HCT116 (cell line): ENCODE measurements around the gene MRPL36. TPM values are rescaled to one million over a fixed set of nuclear protein-coding genes. Genes with fewer than 3 reads are reported as not detected.

Experiments
- ATAC-seq: fragments of 200-7000 bp; cut with Tn5 transposase; 2 replicates; pipeline ENCODE4 v1.9.1; 2020; ENCODE audit warnings: mild to moderate bottlenecking, moderate library complexity
- BruUV-seq: library from RNA; stranded (reverse); fragments of 400-500 nt; replicated peaks from 2 replicates; lab custom pipeline; 2021; lab: Mats Ljungman, UMichigan
- CTCF ChIA-PET: fragments of 300-600 bp; sonication (Branson Sonifier 250); formaldehyde crosslinking; loops from one replicate; lab custom pipeline; 2021; ENCODE audit warnings: antibody characterized with exemption; lab: Charles Lee
- POLR2A ChIA-PET: fragments of 300-600, 350-600 bp; sonication (Branson Sonifier 250); formaldehyde crosslinking; loops from one replicate; lab custom pipeline; 2021; ENCODE audit warnings: antibody characterized with exemption; lab: Charles Lee
- RAD21 ChIA-PET, 2 experiments: fragments of 300-600 bp; sonication (Branson Sonifier 250); formaldehyde crosslinking; loops; one replicate each; lab custom pipeline; 2023; ENCODE audit warnings: low total read pairs in 2 of 2; ENCODE audit not compliant: uncharacterized antibody in 2 of 2, unreplicated experiment in 2 of 2, low non-redundant PET in 1 of 2; lab: Charles Lee
- DNase-seq: peaks from one replicate; pipeline ENCODE4 v3.0.0-alpha.2; 2010; ENCODE audit warnings: low read depth, low spot score
- H2AFZ ChIP-seq: fragments of 200-600 bp; shearing (Covaris generic), sonication (generic); 2 replicates; pipeline ENCODE4 v1.6.1; 2017; ENCODE audit warnings: low read depth, mixed run types, mixed read lengths, antibody characterized with exemption, low read length; ENCODE audit not compliant: poor library complexity, severe bottlenecking
- H3K27ac ChIP-seq: 2 replicates; pipeline ENCODE4 v1.5.1; 2012; ENCODE audit warnings: low read depth, low read length
- H3K27me3 ChIP-seq: fragments of 200-600 bp; sonication (generic); 2 replicates; pipeline ENCODE4 v1.6.1; 2016; ENCODE audit warnings: mixed run types, low read length, mixed read lengths; ENCODE audit not compliant: insufficient read depth
- H3K36me3 ChIP-seq, 2 experiments: fragments of 200-500 bp in 1 of 2; fragments of 200-600 bp in 1 of 2; sonication (Bioruptor generic) in 1 of 2; sonication (generic) in 1 of 2; 2 replicates each; pipeline versions ENCODE4 v1.5.1 to v1.6.1; 2014 to 2016; ENCODE audit warnings: low read length in 2 of 2, inconsistent platforms in 1 of 2, mixed read lengths in 1 of 2, mixed run types in 1 of 2; ENCODE audit not compliant: insufficient read depth in 2 of 2, control insufficient read depth in 1 of 2
- H3K4me1 ChIP-seq, 2 experiments: fragments of 200-600 bp in 1 of 2; sonication (generic) in 1 of 2; 2 replicates each; pipeline versions ENCODE4 v1.5.1 to v1.6.1; 2012 to 2017; ENCODE audit warnings: low read length in 2 of 2, inconsistent platforms in 1 of 2, mild to moderate bottlenecking in 1 of 2, mixed read lengths in 1 of 2, mixed run types in 1 of 2, moderate library complexity in 1 of 2; ENCODE audit not compliant: insufficient read depth in 2 of 2, control insufficient read depth in 1 of 2
- H3K4me2 ChIP-seq: fragments of 200-600 bp; sonication (generic); 2 replicates; pipeline ENCODE4 v1.6.1; 2017; ENCODE audit warnings: mixed run types, low read length, mixed read lengths
- H3K4me3 ChIP-seq, 2 experiments: fragments of 200-600 bp in 1 of 2; sonication (generic) in 1 of 2; replicated peaks in 1 of 2; 2 replicates each; pipeline ENCODE4 v1.5.1; 2011 to 2016; ENCODE audit warnings: low read length in 2 of 2, control low read depth in 1 of 2, low read depth in 1 of 2, mild to moderate bottlenecking in 1 of 2, mixed read lengths in 1 of 2, mixed run types in 1 of 2
- H3K79me2 ChIP-seq: fragments of 200-600 bp; sonication (generic); 2 replicates; pipeline ENCODE4 v1.6.1; 2017; ENCODE audit warnings: mild to moderate bottlenecking, mixed run types, low read length, moderate library complexity, mixed read lengths; ENCODE audit not compliant: insufficient read depth
- H3K9ac ChIP-seq: fragments of 200-600 bp; sonication (generic); 2 replicates; pipeline ENCODE4 v1.6.1; 2016; ENCODE audit warnings: low read length, mixed read lengths
- H3K9me2 ChIP-seq: fragments of 200-600 bp; sonication (generic), shearing (Covaris generic); 2 replicates; pipeline ENCODE4 v1.6.1; 2017; ENCODE audit warnings: mixed run types, mild to moderate bottlenecking, moderate library complexity; ENCODE audit not compliant: insufficient read depth
- H3K9me3 ChIP-seq, 2 experiments: fragments of 200-500 bp in 1 of 2; fragments of 200-600 bp in 1 of 2; sonication (Bioruptor generic) in 1 of 2; sonication (generic) in 1 of 2; 2 replicates each; pipeline ENCODE4 v1.6.1; 2014 to 2017; ENCODE audit warnings: low read length in 2 of 2, mixed read lengths in 2 of 2, inconsistent platforms in 1 of 2, low read depth in 1 of 2, mild to moderate bottlenecking in 1 of 2, mixed run types in 1 of 2, moderate library complexity in 1 of 2; ENCODE audit not compliant: control insufficient read depth in 1 of 2, insufficient read depth in 1 of 2
- H4K20me1 ChIP-seq: fragments of 200-600 bp; sonication (generic), shearing (Covaris generic); 2 replicates; pipeline ENCODE4 v1.6.1; 2017; ENCODE audit warnings: mixed run types, mild to moderate bottlenecking, moderate library complexity; ENCODE audit not compliant: insufficient read depth
- CEBPB ChIP-seq: IDR thresholded peaks from 2 replicates; pipeline ENCODE4 v1.6.1; 2012; ENCODE audit warnings: low read depth
- ELF1 ChIP-seq: IDR thresholded peaks from 2 replicates; pipeline ENCODE4 v1.6.1; 2012; ENCODE audit warnings: low read depth, borderline replicate concordance
- FOSL1 ChIP-seq: IDR thresholded peaks from 2 replicates; pipeline ENCODE4 v1.6.1; 2012; ENCODE audit warnings: low read depth
- JUND ChIP-seq: IDR thresholded peaks from 2 replicates; pipeline ENCODE4 v1.6.1; 2012
- POLR2AphosphoS5 ChIP-seq: IDR thresholded peaks from 2 replicates; pipeline ENCODE4 v1.6.1; 2011; ENCODE audit warnings: mild to moderate bottlenecking, low read depth, low read length, moderate library complexity
- SIN3A ChIP-seq: IDR thresholded peaks from 2 replicates; pipeline ENCODE4 v1.6.1; 2012; ENCODE audit warnings: low read depth
- SRF ChIP-seq: IDR thresholded peaks from 2 replicates; pipeline ENCODE4 v1.6.1; 2012; ENCODE audit warnings: low read depth
- TCF7L2 ChIP-seq: IDR thresholded peaks from 2 replicates; pipeline ENCODE4 v1.7.0; 2011; ENCODE audit warnings: borderline replicate concordance, inconsistent platforms; ENCODE audit not compliant: insufficient read depth, insufficient read length; ENCODE audit errors: extremely low read depth
- ZNF274 ChIP-seq: fragments of 200-500 bp; sonication (Bioruptor generic); IDR thresholded peaks from 2 replicates; pipeline ENCODE4 v1.6.1; 2014; ENCODE audit warnings: mild to moderate bottlenecking, low read depth, low read length, inconsistent platforms
- intact Hi-C: fragments of 100-400 bp; cut with micrococcal nuclease; formaldehyde crosslinking; loops from 2 replicates; pipeline ENCODE4 v1.10.0; 2022
- total RNA-seq: library from RNA; stranded (reverse); gene quantifications from one replicate; pipeline ENCODE4 v1.2.1, GENCODE V29; 2021; ENCODE audit not compliant: unreplicated experiment
- TF ChIP-seq, protein P1 (sequence below), 3 experiments: fragments of 200-600 bp in 1 of 3; sonication (generic) in 1 of 3; IDR thresholded peaks in 2 of 3; conservative IDR thresholded peaks in 1 of 3; 2 replicates each; pipeline ENCODE4 v1.5.1; 2012 to 2017; ENCODE audit warnings: low read depth in 2 of 3, low read length in 2 of 3, antibody characterized with exemption in 1 of 3, borderline replicate concordance in 1 of 3, control low read depth in 1 of 3, mild to moderate bottlenecking in 1 of 3, mixed read lengths in 1 of 3, mixed run types in 1 of 3, moderate library complexity in 1 of 3; ENCODE audit not compliant: insufficient read depth in 1 of 3
- TF ChIP-seq, protein P2 (sequence below): IDR thresholded peaks from 2 replicates; pipeline ENCODE4 v1.6.1; 2012

The MRPL36 gene
- total RNA-seq, 1 experiment from 2014 or later, result 71.9 TPM

DNA sequence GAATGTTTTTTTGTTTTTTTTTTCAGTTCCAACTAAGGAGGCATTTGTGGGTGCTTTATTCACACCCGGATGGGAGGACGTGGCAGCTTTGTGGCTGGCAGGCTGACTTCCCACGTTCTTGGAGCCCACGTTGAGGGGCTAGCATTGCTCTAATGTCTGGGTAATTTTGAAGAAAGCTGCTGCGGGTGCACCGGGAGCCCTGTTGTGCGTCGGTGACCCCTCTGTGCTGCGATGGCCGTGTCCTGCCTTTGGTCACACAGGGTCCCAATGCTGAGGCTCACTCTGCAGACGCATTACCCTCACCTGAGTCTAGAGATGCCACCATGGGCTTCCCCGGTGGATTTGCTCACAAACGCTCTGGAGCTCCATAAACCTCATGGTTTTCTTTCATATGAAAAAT lies 35.8 kb upstream of the MRPL36 start:
- Histone ChIP-seq H3K36me3 (no peaks in the 10 kb centered on the region; a peak in 1 of 4 replicates), H3K9me2 (no peaks in the 10 kb centered on the region), H3K9me3 (no peaks in the 10 kb centered on the region), H4K20me1 (no peaks in the 10 kb centered on the region), H3K9ac (no peak overlapping the region), H3K27ac (no peak overlapping the region), H3K79me2 (no peaks in the 10 kb centered on the region), H3K27me3 (no peaks in the 10 kb centered on the region), H3K4me2 (no peak overlapping the region), H3K4me1 (no peaks in the 10 kb centered on the region), H2AFZ (no peak overlapping the region), H3K4me3 (no peak overlapping the region)
- TF ChIP-seq SRF, result no peak
- TF ChIP-seq ELF1, result no peak
- no peak for TF ChIP-seq SIN3A
- TF ChIP-seq, protein P1, sequence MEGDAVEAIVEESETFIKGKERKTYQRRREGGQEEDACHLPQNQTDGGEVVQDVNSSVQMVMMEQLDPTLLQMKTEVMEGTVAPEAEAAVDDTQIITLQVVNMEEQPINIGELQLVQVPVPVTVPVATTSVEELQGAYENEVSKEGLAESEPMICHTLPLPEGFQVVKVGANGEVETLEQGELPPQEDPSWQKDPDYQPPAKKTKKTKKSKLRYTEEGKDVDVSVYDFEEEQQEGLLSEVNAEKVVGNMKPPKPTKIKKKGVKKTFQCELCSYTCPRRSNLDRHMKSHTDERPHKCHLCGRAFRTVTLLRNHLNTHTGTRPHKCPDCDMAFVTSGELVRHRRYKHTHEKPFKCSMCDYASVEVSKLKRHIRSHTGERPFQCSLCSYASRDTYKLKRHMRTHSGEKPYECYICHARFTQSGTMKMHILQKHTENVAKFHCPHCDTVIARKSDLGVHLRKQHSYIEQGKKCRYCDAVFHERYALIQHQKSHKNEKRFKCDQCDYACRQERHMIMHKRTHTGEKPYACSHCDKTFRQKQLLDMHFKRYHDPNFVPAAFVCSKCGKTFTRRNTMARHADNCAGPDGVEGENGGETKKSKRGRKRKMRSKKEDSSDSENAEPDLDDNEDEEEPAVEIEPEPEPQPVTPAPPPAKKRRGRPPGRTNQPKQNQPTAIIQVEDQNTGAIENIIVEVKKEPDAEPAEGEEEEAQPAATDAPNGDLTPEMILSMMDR (IDR thresholded peaks at IDR 0.05 in 2 of 3, conservative IDR thresholded peaks at IDR 0.05 in 1 of 3; ENCODE audit: borderline replicate concordance in 1 of 3, insufficient read depth in 1 of 3, low read depth in 2 of 3, low read length in 2 of 3), result no peak
- no peak for TF ChIP-seq CEBPB
- no peak for TF ChIP-seq ZNF274
- TF ChIP-seq FOSL1, result no peak
- TF ChIP-seq TCF7L2, result no peak
- TF ChIP-seq, protein P2, sequence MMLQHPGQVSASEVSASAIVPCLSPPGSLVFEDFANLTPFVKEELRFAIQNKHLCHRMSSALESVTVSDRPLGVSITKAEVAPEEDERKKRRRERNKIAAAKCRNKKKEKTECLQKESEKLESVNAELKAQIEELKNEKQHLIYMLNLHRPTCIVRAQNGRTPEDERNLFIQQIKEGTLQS, result no peak
- no peak for TF ChIP-seq JUND
- no peak for TF ChIP-seq POLR2AphosphoS5
- POLR2A ChIA-PET, result no interaction called here
- ATAC-seq, result no peak
- DNase-seq, result no peak
- intact Hi-C loops, result no loop called here
- CTCF ChIA-PET, result no interaction called here
- no TSS peak for BruUV-seq
- RAD21 ChIA-PET, result no interaction called here
